Measurements from ENCODE around the gene PDCD1. TPM values are rescaled to one million over a fixed set of nuclear protein-coding genes. Genes with fewer than 3 reads are reported as not detected.

The PDCD1 gene
- total RNA-seq, 2 experiments from 2014 or later = 5.4 to 6.6 TPM

GRCh38 chr2:241869087-241869961 lies 10.6 kb upstream of the PDCD1 start, which contains the start of gene RTP5:
TSS of gene RTP5 (plus strand) at chr2:241869729. CDS start at chr2:241869757, 28 bp downstream.
- Mint-ChIP-seq H3K4me3 (no peak within 1 kb of the TSS), H3K4me1 (peaks cover 38% of the 10 kb centered on the region), H3K9me3 (peaks cover 8% of the 10 kb centered on the region), H3K27me3 (peaks cover 15% of the 10 kb centered on the region), H3K36me3 (peaks cover 10% of the 10 kb centered on the region), H3K27ac (no peak within 1 kb of the TSS)
- no peak for ATAC-seq (ENCODE audit: low read depth)
- POLR2A ChIA-PET = interaction anchor here (0.9 to 1.7 kb wide), 6 partner anchors 9 to 183 kb away, joined by 3 to 12 read pairs (median 6); partner anchors contain the start of genes D2HGDH, DTYMK and ING5
- no peak for DNase-seq

GRCh38 chr2:241868661-241869081 lies 10.0 kb upstream of the PDCD1 start:
- POLR2A ChIA-PET = interaction anchor here (0.9 to 1.7 kb wide), 9 partner anchors 9 to 231 kb away, joined by 3 to 12 read pairs (median 5); partner anchors contain the start of genes ATG4B, D2HGDH, DTYMK and ING5
- Mint-ChIP-seq H3K4me1 (peaks cover 43% of the 10 kb centered on the region), H3K9me3 (peaks cover 11% of the 10 kb centered on the region), H3K36me3 (peaks cover 13% of the 10 kb centered on the region), H3K27me3 (peaks cover 21% of the 10 kb centered on the region), H3K27ac (peak overlapping the region; percentile 13), H3K4me3 (peak overlapping the region; percentile 20)
- ATAC-seq (ENCODE audit: low read depth) (no peak), DNase-seq (no peak)

- Mint-ChIP-seq H3K27ac (peak overlapping the region; percentile 13), H3K36me3 (peaks cover 13% of the 10 kb centered on the region), H3K27me3 (peaks cover 24% of the 10 kb centered on the region), H3K4me1 (peaks cover 48% of the 10 kb centered on the region), H3K4me3 (peak overlapping the region; percentile 20), H3K9me3 (peaks cover 11% of the 10 kb centered on the region)
- ATAC-seq (ENCODE audit: low read depth) (peak; percentile 57), DNase-seq (no peak)
- POLR2A ChIA-PET = interaction anchor here (0.9 to 1.7 kb wide), 10 partner anchors 8 to 231 kb away, joined by 3 to 12 read pairs (median 5); partner anchors contain the start of genes ATG4B, D2HGDH, DTYMK and ING5
These were observed 9.2 kb upstream of the PDCD1 start for GRCh38 chr2:241867776-241868420.

DNA sequence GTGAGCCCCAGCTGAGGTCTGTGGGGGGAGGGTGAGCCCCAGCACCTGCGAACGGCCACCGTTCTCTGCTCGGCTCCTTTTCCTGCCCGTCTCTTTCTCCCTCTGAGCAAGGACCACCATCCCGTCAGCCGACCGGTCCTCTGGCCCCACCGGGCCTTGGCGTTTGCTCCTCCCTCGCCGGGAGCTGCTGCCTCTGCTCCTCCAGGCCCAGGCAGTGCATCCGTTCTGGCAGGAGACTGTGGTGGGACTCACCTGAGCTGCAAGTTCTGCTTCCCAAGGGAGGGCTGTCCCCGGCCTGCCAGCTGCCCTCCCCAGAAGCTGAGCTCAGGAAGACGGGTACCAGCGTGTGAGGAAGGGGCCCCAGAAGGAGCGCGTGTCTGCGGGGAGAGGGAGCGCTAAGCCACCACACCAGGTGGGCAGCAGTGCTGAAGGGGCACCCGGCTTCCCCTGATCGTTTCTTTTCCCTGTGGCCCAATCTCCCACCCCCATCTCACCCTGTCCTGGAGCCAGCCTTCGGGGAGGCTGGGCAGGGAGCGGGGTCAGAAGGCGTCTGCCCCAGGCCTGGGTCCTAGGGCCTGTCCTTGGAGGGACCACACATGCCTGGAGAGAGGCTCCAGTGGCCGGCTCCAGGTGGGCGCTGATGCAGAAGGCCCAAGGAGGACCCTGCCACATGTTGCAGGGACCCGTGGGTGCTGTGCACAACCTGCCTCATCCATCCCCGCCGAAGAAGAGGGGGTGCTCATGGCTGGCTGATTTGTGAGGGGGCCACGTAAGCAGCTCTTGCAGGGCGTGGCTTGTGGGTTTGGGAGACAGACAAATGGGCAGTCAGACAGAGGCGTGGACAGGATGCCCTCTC lies 8.3 kb upstream of the PDCD1 start:
- Mint-ChIP-seq H3K4me3 (peak overlapping the region; percentile 12), H3K9me3 (peaks cover 11% of the 10 kb centered on the region), H3K27me3 (peaks cover 27% of the 10 kb centered on the region), H3K4me1 (peaks cover 49% of the 10 kb centered on the region), H3K36me3 (peaks cover 13% of the 10 kb centered on the region), H3K27ac (no peak overlapping the region)
- ATAC-seq (ENCODE audit: low read depth) (no peak), DNase-seq (no peak)
- POLR2A ChIA-PET = interaction anchor here (1.3 to 1.7 kb wide), 2 partner anchors 12 to 132 kb away, joined by 3 to 7 read pairs; partner anchors contain the start of gene D2HGDH

- ATAC-seq (ENCODE audit: low read depth) (peak; percentile 24), DNase-seq (no peak)
- POLR2A ChIA-PET = interaction anchor here (1.3 kb wide), 1 partner anchor 13 kb away, joined by 3 read pairs; no protein-coding TSS in a partner anchor
These were observed 7.5 kb upstream of the PDCD1 start for GRCh38 chr2:241865957-241866789.

GRCh38 chr2:241865416-241865956 lies 6.8 kb upstream of the PDCD1 start:
- POLR2A ChIA-PET = no interaction called here
- peaks cover 16% of the 10 kb centered on the region for H3K36me3 Mint-ChIP-seq
- DNase-seq (no peak), ATAC-seq (ENCODE audit: low read depth) (no peak)
- H3K27me3 Mint-ChIP-seq = peaks cover 27% of the 10 kb centered on the region
- peak overlapping the region; percentile 76 for H3K27ac Mint-ChIP-seq
- peaks cover 11% of the 10 kb centered on the region for H3K9me3 Mint-ChIP-seq
- peak overlapping the region; percentile 35 for H3K4me3 Mint-ChIP-seq
- H3K4me1 Mint-ChIP-seq = peaks cover 55% of the 10 kb centered on the region

More at GRCh38 chr2:241865957-241866789, 7.5 kb upstream of the PDCD1 start:
- H3K36me3 Mint-ChIP-seq = peaks cover 16% of the 10 kb centered on the region
- H3K4me1 Mint-ChIP-seq = peaks cover 55% of the 10 kb centered on the region
- peaks cover 27% of the 10 kb centered on the region for H3K27me3 Mint-ChIP-seq
- peaks cover 11% of the 10 kb centered on the region for H3K9me3 Mint-ChIP-seq
- peak overlapping the region; percentile 76 for H3K27ac Mint-ChIP-seq
- H3K4me3 Mint-ChIP-seq = no peak overlapping the region

- peak overlapping the region; percentile 35 for H3K4me3 Mint-ChIP-seq
- peak overlapping the region; percentile 76 for H3K27ac Mint-ChIP-seq
- DNase-seq (no peak), ATAC-seq (ENCODE audit: low read depth) (no peak)
- H3K27me3 Mint-ChIP-seq = peaks cover 27% of the 10 kb centered on the region
- POLR2A ChIA-PET = no interaction called here
- peaks cover 58% of the 10 kb centered on the region for H3K4me1 Mint-ChIP-seq
- H3K9me3 Mint-ChIP-seq = peaks cover 11% of the 10 kb centered on the region
- peaks cover 16% of the 10 kb centered on the region for H3K36me3 Mint-ChIP-seq
These were observed 6.1 kb upstream of the PDCD1 start for GRCh38 chr2:241864850-241865213.

DNA sequence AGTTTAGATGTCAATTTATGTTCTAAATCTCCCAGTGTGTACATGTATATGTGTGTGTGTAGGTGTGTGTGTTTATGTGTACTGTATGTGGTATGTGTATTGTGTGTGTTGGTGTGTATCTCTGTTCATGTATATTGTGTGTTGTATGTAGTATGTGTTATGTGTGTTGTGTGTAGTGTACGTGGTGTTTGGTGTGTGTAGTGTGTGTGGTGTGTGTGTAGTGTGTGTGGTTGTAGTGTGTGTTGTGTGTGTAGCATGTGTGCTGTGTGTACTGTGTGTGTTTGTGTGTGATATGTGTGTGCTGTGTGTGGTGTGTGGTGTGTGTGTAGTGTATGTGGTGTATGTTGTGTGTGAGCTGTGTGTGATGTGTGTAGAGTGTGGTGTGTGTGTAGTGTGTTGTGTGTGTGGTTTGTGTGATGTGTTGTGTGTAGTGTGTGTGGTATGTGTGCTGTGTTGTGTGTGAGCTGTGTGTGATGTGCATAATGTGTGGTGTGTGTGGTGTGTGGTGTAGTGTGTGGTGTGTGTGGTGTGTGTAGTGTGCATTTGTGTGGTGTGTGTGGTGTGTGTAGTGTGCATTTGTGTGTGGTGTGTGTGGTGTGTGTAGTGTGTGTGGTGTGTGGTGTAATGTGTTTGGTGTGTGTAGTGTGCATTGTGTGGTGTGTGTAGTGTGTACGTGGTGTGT lies 5.6 kb upstream of the PDCD1 start:
- Mint-ChIP-seq H3K4me1 (peaks cover 61% of the 10 kb centered on the region), H3K27me3 (peaks cover 27% of the 10 kb centered on the region), H3K9me3 (peaks cover 11% of the 10 kb centered on the region), H3K36me3 (peaks cover 16% of the 10 kb centered on the region), H3K4me3 (peak overlapping the region; percentile 41), H3K27ac (peak overlapping the region; percentile 76)
- POLR2A ChIA-PET = no interaction called here
- ATAC-seq (ENCODE audit: low read depth) = no peak
- DNase-seq = no peak

DNA sequence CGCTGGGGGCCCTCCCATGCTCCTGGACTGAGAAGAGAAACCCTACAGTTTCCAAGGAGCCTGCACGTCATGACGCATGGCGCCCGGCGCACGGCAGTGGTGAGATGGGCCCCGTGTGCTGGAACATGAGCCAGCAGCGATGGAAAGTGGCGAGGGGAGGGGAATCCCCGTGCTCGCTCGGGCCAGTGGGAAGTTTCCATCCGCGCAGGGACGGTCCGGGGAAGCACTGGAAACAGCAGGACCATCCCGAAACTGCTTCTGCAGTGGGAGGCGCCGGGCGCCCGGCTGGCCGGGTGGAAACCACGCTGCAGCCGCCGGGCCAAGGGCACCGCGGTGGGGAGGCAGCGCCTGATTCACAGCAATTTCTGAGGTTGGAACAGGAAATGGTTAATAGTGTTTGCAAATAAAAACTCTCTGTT lies 4.9 kb upstream of the PDCD1 start:
- ATAC-seq (ENCODE audit: low read depth) (peak; percentile 1), DNase-seq (no peak)
- peaks cover 11% of the 10 kb centered on the region for H3K9me3 Mint-ChIP-seq
- peak overlapping the region; percentile 41 for H3K4me3 Mint-ChIP-seq
- POLR2A ChIA-PET = no interaction called here
- H3K27me3 Mint-ChIP-seq = peaks cover 27% of the 10 kb centered on the region
- peaks cover 16% of the 10 kb centered on the region for H3K36me3 Mint-ChIP-seq
- no peak overlapping the region for H3K27ac Mint-ChIP-seq
- H3K4me1 Mint-ChIP-seq = peaks cover 61% of the 10 kb centered on the region

- DNase-seq = no peak
- Mint-ChIP-seq H3K36me3 (peaks cover 16% of the 10 kb centered on the region), H3K27ac (no peak overlapping the region), H3K27me3 (peaks cover 27% of the 10 kb centered on the region), H3K4me1 (peaks cover 55% of the 10 kb centered on the region), H3K4me3 (peak overlapping the region; percentile 41), H3K9me3 (peaks cover 11% of the 10 kb centered on the region)
- POLR2A ChIA-PET = no interaction called here
- ATAC-seq (ENCODE audit: low read depth) = no peak
These were observed 4.3 kb upstream of the PDCD1 start for GRCh38 chr2:241862775-241863535.

GRCh38 chr2:241862093-241862492 lies 3.4 kb upstream of the PDCD1 start:
- Mint-ChIP-seq H3K9me3 (peaks cover 11% of the 10 kb centered on the region), H3K4me3 (peak overlapping the region; percentile 6), H3K27ac (peak overlapping the region; percentile 14), H3K27me3 (peaks cover 27% of the 10 kb centered on the region), H3K4me1 (peaks cover 50% of the 10 kb centered on the region), H3K36me3 (peaks cover 16% of the 10 kb centered on the region)
- POLR2A ChIA-PET = no interaction called here
- ATAC-seq (ENCODE audit: low read depth) = no peak
- DNase-seq = no peak
